ENCODE measurements around the gene ANGPT4. TPM values are rescaled to one million over a fixed set of nuclear protein-coding genes. Genes with fewer than 3 reads are reported as not detected.

ANGPT4 gene
- total and polyA plus RNA-seq, 2 of the 8 experiments (the other 6 are each of a cell fraction or from before 2014, with no cell fraction given), result 0.07 to 0.33 TPM

GRCh38 chr20:910870-911770 lies 5.0 kb downstream of the ANGPT4 start (continued):
- TF ChIP-seq HDAC2 (IDR thresholded peaks at IDR 0.05; ENCODE audit: borderline replicate concordance in 1 of 2, low read depth in 2 of 2, low read length in 2 of 2) (no peak), TCF12 (IDR thresholded peaks at IDR 0.05; ENCODE audit: low read depth, low read length) (no peak)
